Liver (tissue), 9 donors: ENCODE data around the gene HSD3B7. TPM values are rescaled to one million over a fixed set of nuclear protein-coding genes. Genes with fewer than 3 reads are reported as not detected.

Experiments
- DNase-seq: peaks from one replicate; pipeline ENCODE4 v3.0.0-alpha.2; 2017; ENCODE audit warnings: low spot score
- H3K27ac ChIP-seq, 2 donors: one replicate each; pipeline ENCODE4 v1.7.0; 2013; ENCODE audit warnings: inconsistent platforms in 2 of 2, low read length in 2 of 2, control low read depth in 1 of 2, low read depth in 1 of 2, mild to moderate bottlenecking in 1 of 2
- H3K27me3 ChIP-seq, 4 donors: one replicate each; pipeline versions ENCODE4 v1.6.1 to v1.7.0; 2013; ENCODE audit warnings: low read length in 3 of 4, inconsistent platforms in 1 of 4, mild to moderate bottlenecking in 1 of 4, moderate library complexity in 1 of 4; ENCODE audit not compliant: control insufficient read depth in 4 of 4, insufficient read depth in 4 of 4
- H3K36me3 ChIP-seq, 4 donors: one replicate each; pipeline versions ENCODE4 v1.6.1 to v1.7.0; 2013; ENCODE audit warnings: low read length in 3 of 4, mild to moderate bottlenecking in 3 of 4, low read depth in 1 of 4, moderate library complexity in 1 of 4; ENCODE audit not compliant: control insufficient read depth in 4 of 4, insufficient read depth in 3 of 4
- H3K4me1 ChIP-seq, 4 donors: one replicate each; pipeline versions ENCODE4 v1.6.1 to v1.7.0; 2013; ENCODE audit warnings: low read length in 3 of 4, mild to moderate bottlenecking in 3 of 4, moderate library complexity in 1 of 4; ENCODE audit not compliant: control insufficient read depth in 4 of 4, insufficient read depth in 4 of 4
- H3K4me3 ChIP-seq, 3 donors: one replicate each; pipeline versions ENCODE4 v1.6.1 to v1.7.0; 2013; ENCODE audit warnings: low read length in 3 of 3, control low read depth in 1 of 3, low read depth in 1 of 3, mild to moderate bottlenecking in 1 of 3
- H3K9ac ChIP-seq, 2 donors: one replicate each; pipeline ENCODE4 v1.7.0; 2013; ENCODE audit warnings: low read length in 2 of 2, mild to moderate bottlenecking in 2 of 2, moderate library complexity in 2 of 2, control low read depth in 1 of 2, low read depth in 1 of 2
- H3K9me3 ChIP-seq, 4 donors: one replicate each; pipeline versions ENCODE4 v1.6.1 to v1.7.0; 2013; ENCODE audit warnings: low read length in 3 of 4; ENCODE audit not compliant: control insufficient read depth in 4 of 4
- ATF3 ChIP-seq: IDR thresholded peaks from 2 replicates; pipeline ENCODE4 v1.6.1; 2016; ENCODE audit warnings: antibody characterized with exemption
- CTCF ChIP-seq: fragments of 150-350 bp; IDR thresholded peaks from 2 replicates; pipeline ENCODE4 v1.5.1; 2017; ENCODE audit warnings: improper control_type of control experiment, low read depth, low read length; ENCODE audit not compliant: missing input control
- EGR1 ChIP-seq, 2 donors: IDR thresholded peaks; 2 replicates each; pipeline ENCODE4 v1.6.1; 2016 to 2018; ENCODE audit warnings: antibody characterized with exemption in 2 of 2, low read depth in 2 of 2
- FOXA1 ChIP-seq: IDR thresholded peaks from 2 replicates; pipeline ENCODE4 v1.6.1; 2016; ENCODE audit warnings: antibody characterized with exemption
- FOXA2 ChIP-seq: IDR thresholded peaks from 2 replicates; pipeline ENCODE4 v1.6.1; 2016; ENCODE audit warnings: antibody characterized with exemption
- GABPA ChIP-seq, 2 donors: IDR thresholded peaks in 1 of 2; conservative IDR thresholded peaks in 1 of 2; 2 replicates each; pipeline ENCODE4 v1.6.1; 2016; ENCODE audit warnings: antibody characterized with exemption in 2 of 2, mild to moderate bottlenecking in 1 of 2, moderate library complexity in 1 of 2
- HNF4A ChIP-seq, 2 donors: conservative IDR thresholded peaks; 2 replicates each; pipeline ENCODE4 v1.6.1; 2016; ENCODE audit warnings: antibody characterized with exemption in 2 of 2, mild to moderate bottlenecking in 2 of 2
- HNF4G ChIP-seq: IDR thresholded peaks from 2 replicates; pipeline ENCODE4 v1.6.1; 2016; ENCODE audit warnings: antibody characterized with exemption
- JUND ChIP-seq, 2 donors: IDR thresholded peaks; 2 replicates each; pipeline ENCODE4 v1.6.1; 2016; ENCODE audit warnings: antibody characterized with exemption in 2 of 2
- MAX ChIP-seq: IDR thresholded peaks from 2 replicates; pipeline ENCODE4 v1.6.1; 2016; ENCODE audit warnings: antibody characterized with exemption
- NR2F2 ChIP-seq: IDR thresholded peaks from 2 replicates; pipeline ENCODE4 v1.6.1; 2016; ENCODE audit warnings: antibody characterized with exemption
- RAD21 ChIP-seq, 2 donors: IDR thresholded peaks; 2 replicates each; pipeline ENCODE4 v1.6.1; 2016; ENCODE audit warnings: antibody characterized with exemption in 2 of 2, mild to moderate bottlenecking in 2 of 2
- REST ChIP-seq: IDR thresholded peaks from 2 replicates; pipeline ENCODE4 v1.6.1; 2016; ENCODE audit warnings: antibody characterized with exemption, mild to moderate bottlenecking
- RXRA ChIP-seq, 2 donors: IDR thresholded peaks; 2 replicates each; pipeline ENCODE4 v1.6.1; 2017 to 2018; ENCODE audit warnings: antibody characterized with exemption in 2 of 2, mild to moderate bottlenecking in 1 of 2
- SP1 ChIP-seq: IDR thresholded peaks from 2 replicates; pipeline ENCODE4 v1.6.1; 2018; ENCODE audit warnings: antibody characterized with exemption, mild to moderate bottlenecking
- TAF1 ChIP-seq: conservative IDR thresholded peaks from 2 replicates; pipeline ENCODE4 v1.6.1; 2016; ENCODE audit warnings: antibody characterized with exemption, mild to moderate bottlenecking
- YY1 ChIP-seq: IDR thresholded peaks from 2 replicates; pipeline ENCODE4 v1.6.1; 2016; ENCODE audit warnings: antibody characterized with exemption, mild to moderate bottlenecking
- ZBTB33 ChIP-seq: IDR thresholded peaks from 2 replicates; pipeline ENCODE4 v1.6.1; 2016; ENCODE audit warnings: antibody characterized with exemption
- whole genome bisulfite sequencing: extraction: QIAGEN DNeasy Blood & Tissue Kit; methylation state at CpG from one replicate; pipeline ENCODE4 v1.1.7; 2013; 5-methylcytosine and 5-hydroxymethylcytosine counted together
- polyA plus RNA-seq, 2 donors: library from polyadenylated mRNA; stranded (reverse) in 1 of 2; unstranded in 1 of 2; fragments of 200-250 nt in 1 of 2; fragments of >200 nt in 1 of 2; fragmentation: Nextera tagmentation in 1 of 2; extraction: Ambion mirVana in 1 of 2; gene quantifications; one replicate each; pipeline versions ENCODE4 v1.2.1 to v1.2.3, GENCODE V29; 2013 to 2015
- total RNA-seq, 2 donors: library from RNA; depleted of rRNA; stranded (reverse); fragments of >200 nt; gene quantifications; one replicate each; pipeline ENCODE4 v1.2.3, GENCODE V29; 2014
- donor health status: healthy.
- donor health status: healthy.
- donor health status: healthy.
- donor health status: healthy.
- donor health status: healthy.

Gene HSD3B7
- total and polyA plus RNA-seq, 4 donors = 23.9 to 93.9 (median 79.4) TPM

GRCh38 chr16:31006589-31006988 lies 21.6 kb downstream of the HSD3B7 start (continued):
- TF ChIP-seq RXRA (IDR thresholded peaks at IDR 0.05) (no peak), HNF4A (conservative IDR thresholded peaks at IDR 0.05) (no peak), ATF3 (no peak), HNF4G (no peak), SP1 (no peak)

GRCh38 chr16:31007684-31008083 lies 22.7 kb downstream of the HSD3B7 start:
- no peak overlapping the region for H3K27ac ChIP-seq
- WGBS = 65% methylated on average over 6 of the region's 6 CpGs
- peaks cover 0 to 4% (median under 1%) of the 10 kb centered on the region in 4 donors for H3K27me3 ChIP-seq
- H3K9me3 ChIP-seq = no peaks in the 10 kb centered on the region
- no peaks in the 10 kb centered on the region for H3K4me1 ChIP-seq
- H3K36me3 ChIP-seq = no peaks in the 10 kb centered on the region
- H3K4me3 ChIP-seq = no peak overlapping the region
- no peak for DNase-seq
- TF ChIP-seq ZBTB33 (no peak), FOXA1 (no peak), JUND (IDR thresholded peaks at IDR 0.05) (no peak), REST (no peak), HNF4A (conservative IDR thresholded peaks at IDR 0.05) (no peak), ATF3 (no peak), SP1 (no peak), CTCF (no peak), RAD21 (IDR thresholded peaks at IDR 0.05) (no peak), GABPA (IDR thresholded peaks at IDR 0.05 in 1 of 2, conservative IDR thresholded peaks at IDR 0.05 in 1 of 2) (no peak), NR2F2 (no peak), RXRA (IDR thresholded peaks at IDR 0.05) (no peak), MAX (no peak), EGR1 (IDR thresholded peaks at IDR 0.05; ENCODE audit: low read depth in 2 of 2) (no peak), FOXA2 (no peak), HNF4G (no peak), TAF1 (no peak), YY1 (no peak)
- no peak overlapping the region for H3K9ac ChIP-seq
